ENCODE data around the gene ALDH1L2. TPM values are rescaled to one million over a fixed set of nuclear protein-coding genes. Genes with fewer than 3 reads are reported as not detected.
A peak's percentile ranks its signal among the peaks of the same experiment; 100 is the strongest.
"Not testable (repeated sequence)": the region's sequence is repeated elsewhere in the genome, so short reads cannot be mapped to it uniquely, and the experiment has no call there.

Gene ALDH1L2
- polyA plus RNA-seq (ENCODE audit: insufficient read length in 4 of 4): 1 to 10 TPM in 2 of 4 donors, under 1 TPM in 2; 1.00 to 1.3 (median 1.1) TPM

DNA sequence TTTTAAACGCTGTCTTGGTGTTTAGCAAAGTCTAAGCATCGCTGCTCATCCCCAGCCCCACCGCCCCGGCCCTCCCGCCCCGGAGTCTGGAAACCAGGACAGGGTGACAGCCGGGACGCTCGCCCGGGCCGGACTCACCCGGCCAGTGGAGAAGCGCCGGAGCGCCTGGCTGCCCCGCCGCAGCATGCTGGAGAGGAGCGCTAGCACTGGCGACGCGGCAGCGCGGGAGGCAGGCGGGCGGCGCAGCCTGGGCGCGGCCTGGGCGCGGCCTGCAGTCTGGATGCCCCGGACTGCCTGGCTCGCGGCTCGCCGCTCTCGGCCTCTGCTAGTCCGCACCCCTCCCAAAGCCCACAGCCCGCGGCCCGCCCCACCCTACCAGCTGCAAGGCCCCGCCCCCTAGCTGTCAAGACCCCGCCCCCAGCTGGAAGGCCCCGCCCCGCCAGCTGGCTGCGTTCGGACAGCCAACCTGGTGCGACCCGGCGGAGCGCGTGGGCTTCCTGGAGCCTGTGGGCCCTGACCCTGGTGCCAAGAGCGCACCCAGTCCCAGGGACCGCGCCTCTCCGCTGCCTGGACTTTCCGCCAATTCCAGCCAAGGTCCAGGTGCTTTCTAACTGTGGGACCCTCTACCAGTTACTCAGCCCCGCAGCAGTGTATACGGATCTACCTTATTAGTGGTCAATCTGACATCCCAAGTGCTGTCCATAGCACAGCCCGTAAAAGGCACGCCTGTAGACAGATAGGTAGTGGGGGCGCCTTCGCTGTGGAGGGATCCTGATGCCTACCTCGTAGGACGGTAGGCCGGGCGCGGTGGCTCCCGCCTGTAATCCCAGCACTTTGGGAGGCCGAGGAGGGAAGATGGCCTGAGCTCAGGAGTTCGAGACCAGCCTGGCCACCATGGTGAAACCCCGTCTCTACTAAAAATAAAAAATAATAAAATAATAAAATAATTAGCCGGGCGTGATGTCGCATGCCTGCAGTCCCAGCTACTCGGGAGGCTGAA, at the start of gene ALDH1L2:
TSS of gene ALDH1L2 (minus strand) at position 208 of the 1,000 bp plus-strand sequence. CDS start at position 186, 22 bp downstream.
- no peak for DNase-seq (ENCODE audit: low read depth in 4 of 4, low spot score in 3 of 4)

GRCh38 chr12:105120551-105120950, 36.3 kb upstream of the ALDH1L2 start:
- no peak for DNase-seq (ENCODE audit: low read depth in 4 of 4, low spot score in 3 of 4)

GRCh38 chr12:105116969-105117368, 32.7 kb upstream of the ALDH1L2 start:
- DNase-seq (ENCODE audit: low read depth in 4 of 4, low spot score in 3 of 4): no peak

DNA sequence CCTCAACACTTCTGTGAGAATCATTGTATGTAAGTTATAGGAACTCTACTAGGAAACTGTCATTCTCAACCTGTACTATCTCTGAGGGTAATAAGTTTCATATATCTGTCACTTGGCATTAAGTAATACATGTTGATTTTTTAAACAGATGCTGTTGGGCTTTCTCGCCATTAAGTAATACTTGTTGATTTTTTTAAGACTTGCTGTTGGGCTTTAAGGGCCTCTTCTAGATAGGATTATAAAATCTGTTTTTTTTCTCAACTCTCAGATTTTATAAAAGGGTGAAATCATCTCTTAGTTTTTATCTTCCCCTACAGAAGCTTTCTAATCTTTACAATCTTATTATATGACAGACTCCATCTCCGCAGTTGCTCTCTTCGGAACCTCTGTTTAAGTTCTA, 28.8 kb upstream of the ALDH1L2 start:
- no peak for DNase-seq (ENCODE audit: low read depth in 4 of 4, low spot score in 3 of 4)

- DNase-seq (ENCODE audit: low read depth in 4 of 4, low spot score in 3 of 4): no peak
Observed at GRCh38 chr12:105110851-105111250, 26.6 kb upstream of the ALDH1L2 start.

GRCh38 chr12:105109465-105110212, 25.4 kb upstream of the ALDH1L2 start:
- DNase-seq (ENCODE audit: low read depth in 4 of 4, low spot score in 3 of 4): no peak

- peak; percentile 87 to 89 (median 88) for DNase-seq (ENCODE audit: low read depth in 4 of 4, low spot score in 3 of 4)
Observed at GRCh38 chr12:105107494-105108371, 23.5 kb upstream of the ALDH1L2 start, which contains the start of gene WASHC4. Gene WASHC4, plus strand, starts transcription at chr12:105107731. Its CDS starts 70 bp downstream, at chr12:105107801.

GRCh38 chr12:105107171-105107493, 22.9 kb upstream of the ALDH1L2 start:
- DNase-seq (ENCODE audit: low read depth in 4 of 4, low spot score in 3 of 4): no peak

DNA sequence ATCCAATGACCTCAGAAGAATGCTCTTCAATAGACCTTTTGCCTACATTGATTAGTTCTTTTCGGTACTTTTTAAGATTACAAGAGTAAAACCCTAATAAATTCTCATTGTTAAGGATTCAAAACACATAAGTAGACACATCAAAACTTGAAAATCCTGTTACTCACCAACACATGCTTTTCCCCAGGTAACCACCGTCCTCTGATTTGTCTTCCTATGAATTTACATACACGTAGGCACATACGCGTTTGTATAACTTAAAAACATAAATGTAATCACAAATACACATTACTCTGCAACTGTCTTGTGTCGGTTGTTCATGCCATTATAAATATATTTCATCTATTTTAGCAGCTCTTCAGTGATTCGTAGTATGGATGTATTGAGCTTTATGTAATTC, 22.4 kb upstream of the ALDH1L2 start:
- DNase-seq (ENCODE audit: low read depth in 4 of 4, low spot score in 3 of 4): no peak

GRCh38 chr12:105104762-105105161, 20.5 kb upstream of the ALDH1L2 start:
- DNase-seq (ENCODE audit: low read depth in 4 of 4, low spot score in 3 of 4): no peak

GRCh38 chr12:105102673-105103072, 18.4 kb upstream of the ALDH1L2 start:
- no peak for DNase-seq (ENCODE audit: low read depth in 4 of 4, low spot score in 3 of 4)

GRCh38 chr12:105100998-105101397, 16.7 kb upstream of the ALDH1L2 start:
- DNase-seq (ENCODE audit: low read depth in 4 of 4, low spot score in 3 of 4): no peak

DNA sequence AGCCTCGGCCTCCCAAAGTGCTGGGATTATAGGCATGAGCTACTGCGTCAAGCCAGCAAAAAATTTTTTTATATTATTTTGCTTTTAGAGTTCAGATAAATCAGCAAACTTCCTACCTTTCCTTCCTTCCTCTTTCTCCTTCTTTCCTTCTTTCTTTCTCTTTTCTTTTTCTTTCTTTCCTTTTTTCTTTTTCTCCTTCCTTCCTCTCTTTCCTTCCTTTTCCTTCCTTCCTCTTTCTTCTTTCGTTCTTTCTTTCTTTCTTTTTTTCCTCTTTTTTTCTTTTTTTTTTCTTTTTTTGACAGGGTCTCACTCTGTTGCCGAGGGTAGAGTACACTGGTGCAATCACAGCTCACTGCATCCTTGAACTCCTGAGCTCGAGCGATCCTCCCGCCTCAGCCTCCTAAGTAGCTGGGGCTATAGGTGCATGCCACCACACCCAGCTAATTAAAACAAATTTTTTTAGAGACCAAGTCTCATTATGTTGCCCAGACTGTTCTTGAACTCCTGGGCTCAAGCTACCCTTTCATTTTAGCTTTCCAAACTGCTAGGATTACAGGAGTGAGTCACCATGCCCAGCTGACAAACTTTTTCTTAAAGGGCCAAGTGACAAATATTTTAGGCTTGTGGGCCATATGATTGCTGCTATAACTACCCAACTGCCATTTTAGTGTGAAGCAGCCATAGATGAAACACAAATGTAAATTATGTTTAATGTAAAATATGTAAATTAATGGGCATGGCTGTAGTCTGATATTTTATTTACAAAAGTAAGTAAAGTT, 16.1 kb upstream of the ALDH1L2 start:
- DNase-seq (ENCODE audit: low read depth in 4 of 4, low spot score in 3 of 4): no peak

GRCh38 chr12:105099356-105099755, 15.1 kb upstream of the ALDH1L2 start:
- no peak for DNase-seq (ENCODE audit: low read depth in 4 of 4, low spot score in 3 of 4)

DNA sequence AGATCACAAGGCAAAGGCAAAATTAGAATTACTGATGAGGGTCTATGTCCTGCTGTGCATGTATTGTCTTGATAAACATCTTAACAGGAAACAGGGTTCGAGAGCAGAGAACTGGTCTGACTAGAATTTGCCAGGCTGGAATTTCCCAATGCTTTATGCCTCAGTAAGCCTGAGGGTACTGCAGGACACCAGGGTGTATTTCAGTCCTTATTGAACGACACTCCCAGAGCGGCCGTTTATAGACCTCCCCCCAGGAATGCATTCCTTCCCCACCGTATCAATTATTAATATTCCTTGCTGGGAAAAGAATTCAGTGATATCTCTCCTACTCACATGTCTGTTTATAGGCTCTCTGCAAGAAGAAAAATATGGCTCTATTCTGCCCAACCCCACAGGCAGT, 11.1 kb upstream of the ALDH1L2 start:
- not testable (repeated sequence) for DNase-seq (ENCODE audit: low read depth in 4 of 4, low spot score in 3 of 4)

DNA sequence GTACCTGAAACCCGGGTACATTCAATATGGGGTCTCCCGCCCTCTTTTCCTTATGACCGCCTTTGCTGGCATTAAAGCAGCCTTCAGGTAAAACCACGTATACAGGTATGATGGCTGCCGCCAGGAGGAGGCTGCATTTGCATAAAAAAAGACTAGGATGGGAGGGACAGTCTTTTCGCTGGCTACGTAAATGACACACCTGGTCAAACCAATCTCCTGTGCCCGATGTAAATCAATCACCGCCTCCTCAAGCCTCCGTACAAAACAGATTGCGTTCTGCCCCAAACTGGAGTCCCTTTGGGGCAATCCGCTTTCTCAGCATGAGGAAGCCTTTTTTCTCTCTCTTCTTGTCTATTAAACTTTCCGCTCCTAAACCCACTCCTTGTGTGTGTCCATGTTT, 8.1 kb upstream of the ALDH1L2 start:
- no peak for DNase-seq (ENCODE audit: low read depth in 4 of 4, low spot score in 3 of 4)

GRCh38 chr12:105091476-105092206, 7.4 kb upstream of the ALDH1L2 start:
- no peak for DNase-seq (ENCODE audit: low read depth in 4 of 4, low spot score in 3 of 4)

DNA sequence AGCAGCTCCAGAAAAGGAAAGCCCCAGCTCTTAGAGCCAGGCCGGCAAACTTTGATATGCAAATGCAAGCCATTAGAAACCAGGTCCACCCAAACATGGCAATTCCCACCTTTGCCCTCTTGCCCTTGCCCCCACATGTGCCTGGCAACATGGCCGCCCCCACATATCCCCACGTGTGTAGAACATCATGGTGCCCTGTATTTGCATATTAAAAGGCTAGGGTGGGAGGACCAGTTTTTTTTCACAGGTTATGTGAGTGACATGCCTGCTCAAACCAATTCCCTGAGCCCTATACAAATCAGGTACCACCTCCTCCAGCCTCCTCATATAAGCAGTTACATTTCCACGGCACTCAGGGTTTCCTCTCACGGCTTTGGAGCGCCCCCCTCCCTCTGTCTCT, 6.1 kb upstream of the ALDH1L2 start:
- DNase-seq (ENCODE audit: low read depth in 4 of 4, low spot score in 3 of 4): no peak

DNA sequence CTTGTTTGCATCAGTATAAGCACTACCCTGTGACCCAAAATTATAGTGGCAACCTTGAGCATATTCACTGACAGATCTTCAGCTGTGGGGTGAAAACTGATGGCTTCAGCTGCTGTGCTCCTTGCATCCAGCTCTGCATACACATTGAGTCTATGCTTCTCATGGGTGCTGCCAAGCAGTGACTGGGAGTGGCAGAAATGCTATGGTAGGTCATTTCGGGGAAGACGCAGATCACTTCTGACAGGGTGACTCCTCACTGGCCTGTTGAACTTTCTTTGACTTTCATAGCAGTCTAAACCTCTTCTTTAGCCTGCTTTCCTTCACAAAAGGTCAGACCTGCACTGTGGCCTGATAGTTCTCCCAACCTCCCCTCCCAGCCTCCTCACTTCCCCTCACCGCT, 5.6 kb upstream of the ALDH1L2 start:
- no peak for DNase-seq (ENCODE audit: low read depth in 4 of 4, low spot score in 3 of 4)
